ENCODE measurements around the gene SHB. TPM values are rescaled to one million over a fixed set of nuclear protein-coding genes. Genes with fewer than 3 reads are reported as not detected.

SHB gene
- total RNA-seq, 6 donors from 2014 or later: 29.3 to 51.2 (median 33.3) TPM

DNA sequence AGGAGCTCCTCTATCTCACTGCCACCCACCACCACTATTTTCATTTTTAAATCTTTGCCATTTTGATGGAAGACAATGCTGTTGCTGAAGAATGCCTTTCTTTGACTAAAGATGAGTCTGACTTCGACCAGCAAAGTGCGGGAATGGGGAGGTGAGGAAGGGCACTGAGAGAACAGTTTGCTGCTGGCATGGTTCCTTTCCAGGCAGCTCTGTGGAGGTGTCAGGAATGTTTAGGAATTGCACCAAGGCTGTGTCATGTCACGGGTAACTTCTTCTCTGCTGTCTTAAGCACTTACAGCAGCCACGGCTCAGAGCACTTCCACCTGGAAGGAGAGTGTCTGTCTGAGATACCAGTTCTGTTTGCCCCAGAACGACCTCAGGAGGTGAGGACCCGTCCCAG is 41.4 kb upstream of the SHB start:
- Histone ChIP-seq H3K36me3 (no peaks in the 10 kb centered on the region), H3K4me3 (no peak overlapping the region), H3K27me3 (no peaks in the 10 kb centered on the region), H3K4me1 (no peaks in the 10 kb centered on the region), H3K9me3 (no peaks in the 10 kb centered on the region), H3K27ac (no peak overlapping the region)
- TF ChIP-seq POLR2AphosphoS5 (IDR thresholded peaks at IDR 0.05) (no peak), POLR2A (IDR thresholded peaks at IDR 0.05) (no peak), EP300 (IDR thresholded peaks at IDR 0.05) (no peak)
- TF ChIP-seq, protein P1, sequence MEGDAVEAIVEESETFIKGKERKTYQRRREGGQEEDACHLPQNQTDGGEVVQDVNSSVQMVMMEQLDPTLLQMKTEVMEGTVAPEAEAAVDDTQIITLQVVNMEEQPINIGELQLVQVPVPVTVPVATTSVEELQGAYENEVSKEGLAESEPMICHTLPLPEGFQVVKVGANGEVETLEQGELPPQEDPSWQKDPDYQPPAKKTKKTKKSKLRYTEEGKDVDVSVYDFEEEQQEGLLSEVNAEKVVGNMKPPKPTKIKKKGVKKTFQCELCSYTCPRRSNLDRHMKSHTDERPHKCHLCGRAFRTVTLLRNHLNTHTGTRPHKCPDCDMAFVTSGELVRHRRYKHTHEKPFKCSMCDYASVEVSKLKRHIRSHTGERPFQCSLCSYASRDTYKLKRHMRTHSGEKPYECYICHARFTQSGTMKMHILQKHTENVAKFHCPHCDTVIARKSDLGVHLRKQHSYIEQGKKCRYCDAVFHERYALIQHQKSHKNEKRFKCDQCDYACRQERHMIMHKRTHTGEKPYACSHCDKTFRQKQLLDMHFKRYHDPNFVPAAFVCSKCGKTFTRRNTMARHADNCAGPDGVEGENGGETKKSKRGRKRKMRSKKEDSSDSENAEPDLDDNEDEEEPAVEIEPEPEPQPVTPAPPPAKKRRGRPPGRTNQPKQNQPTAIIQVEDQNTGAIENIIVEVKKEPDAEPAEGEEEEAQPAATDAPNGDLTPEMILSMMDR (IDR thresholded peaks at IDR 0.05): no peak
- DNase-seq: no peak
- ATAC-seq (ENCODE audit: low FRiP score in 2 of 2): no peak
- 72 to 73% methylated on average over 6 of the region's 6 CpGs for WGBS, 2 donors

DNA sequence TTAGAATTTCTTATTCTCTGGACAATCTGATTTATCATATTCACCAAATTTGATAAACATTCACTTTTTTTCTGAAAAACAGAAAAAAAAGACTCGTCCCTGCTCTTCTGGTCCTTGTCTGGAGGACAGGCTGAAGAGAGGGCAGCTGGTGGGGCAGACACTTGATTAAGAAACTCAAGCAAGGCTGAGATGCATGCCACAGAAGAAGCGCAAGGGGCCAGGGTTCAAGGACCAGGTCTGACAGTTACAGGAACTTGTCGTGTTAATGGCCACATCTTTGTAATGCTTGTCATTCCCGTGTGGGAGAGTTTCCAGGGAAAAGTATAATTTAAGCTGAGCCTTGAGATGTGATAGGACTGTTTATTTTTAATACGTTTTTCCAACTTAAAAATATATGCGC is 40.6 kb upstream of the SHB start:
- 60 to 67% methylated on average over 6 of the region's 6 CpGs for WGBS, 2 donors
- no peak overlapping the region for H3K27ac ChIP-seq
- H3K36me3 ChIP-seq: no peaks in the 10 kb centered on the region
- ATAC-seq (ENCODE audit: low FRiP score in 2 of 2) (no peak), DNase-seq (no peak)
- H3K4me3 ChIP-seq: no peak overlapping the region
- no peaks in the 10 kb centered on the region for H3K27me3 ChIP-seq
- no peaks in the 10 kb centered on the region for H3K4me1 ChIP-seq
- TF ChIP-seq POLR2AphosphoS5 (IDR thresholded peaks at IDR 0.05) (no peak), POLR2A (IDR thresholded peaks at IDR 0.05) (no peak), EP300 (IDR thresholded peaks at IDR 0.05) (no peak)
- TF ChIP-seq, protein P1 (IDR thresholded peaks at IDR 0.05): no peak
- no peaks in the 10 kb centered on the region for H3K9me3 ChIP-seq

DNA sequence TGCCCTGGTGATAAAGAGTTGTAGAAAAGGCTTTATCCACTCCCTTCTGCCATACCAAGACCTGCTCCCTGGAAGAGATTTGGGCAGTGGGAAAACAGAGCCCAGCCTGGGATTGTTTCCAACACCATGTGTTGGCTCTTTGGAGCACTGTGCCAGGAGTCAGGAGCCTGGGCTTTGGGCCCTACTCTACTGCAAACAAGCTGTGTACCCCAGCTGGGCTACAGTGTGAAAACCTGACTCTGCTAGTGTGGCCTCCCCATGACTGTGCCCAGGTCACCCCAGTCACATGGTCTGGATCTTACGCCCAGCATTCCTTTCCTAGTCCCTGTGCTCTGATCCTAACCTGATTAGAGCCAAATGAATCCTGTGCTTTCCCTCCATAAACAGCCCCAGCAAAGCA is 39.3 kb upstream of the SHB start:
- TF ChIP-seq POLR2AphosphoS5 (IDR thresholded peaks at IDR 0.05): no peak
- no peak for TF ChIP-seq POLR2A (IDR thresholded peaks at IDR 0.05)
- TF ChIP-seq, protein P1 (IDR thresholded peaks at IDR 0.05): no peak
- TF ChIP-seq EP300 (IDR thresholded peaks at IDR 0.05): no peak
- DNase-seq: no peak
- Histone ChIP-seq H3K27me3 (no peaks in the 10 kb centered on the region), H3K36me3 (no peaks in the 10 kb centered on the region), H3K4me3 (no peak overlapping the region), H3K4me1 (no peaks in the 10 kb centered on the region), H3K27ac (no peak overlapping the region), H3K9me3 (no peaks in the 10 kb centered on the region)
- 90 to 100% methylated on average over 1 of the region's 1 CpG for WGBS, 2 donors
- peak in 1 of 2 donors; percentile 19 for ATAC-seq (ENCODE audit: low FRiP score in 2 of 2)

DNA sequence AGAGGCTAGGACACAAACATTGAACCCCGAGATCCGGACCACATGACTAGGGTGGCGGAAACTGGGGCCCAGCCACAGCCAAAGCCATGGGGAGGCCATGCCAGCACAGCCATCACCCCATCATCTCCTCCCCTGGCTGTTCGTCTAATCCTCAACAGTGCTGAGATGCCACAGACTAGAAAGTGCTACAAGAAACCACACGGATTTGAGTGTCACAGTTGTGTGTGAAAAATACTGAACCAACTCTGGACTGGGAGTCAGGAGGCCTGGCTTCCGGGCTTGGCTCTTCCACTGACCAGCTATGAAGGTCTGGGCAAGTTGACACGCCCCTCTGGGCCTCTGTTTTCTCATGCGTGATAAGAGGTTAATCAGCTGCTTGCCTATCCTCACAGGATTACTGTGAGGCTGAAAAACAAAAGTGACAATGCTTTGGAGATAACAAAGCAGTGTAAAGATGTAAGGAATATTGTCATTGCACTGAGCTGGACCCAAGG is 38.8 kb upstream of the SHB start:
- Histone ChIP-seq H3K9me3 (no peaks in the 10 kb centered on the region), H3K4me3 (no peak overlapping the region), H3K36me3 (no peaks in the 10 kb centered on the region), H3K27me3 (no peaks in the 10 kb centered on the region), H3K27ac (no peak overlapping the region), H3K4me1 (no peaks in the 10 kb centered on the region)
- ATAC-seq (ENCODE audit: low FRiP score in 2 of 2) (no peak), DNase-seq (no peak)
- 91 to 92% methylated on average over 8 of the region's 8 CpGs for WGBS, 2 donors
- TF ChIP-seq POLR2AphosphoS5 (IDR thresholded peaks at IDR 0.05) (no peak), POLR2A (IDR thresholded peaks at IDR 0.05) (no peak), EP300 (IDR thresholded peaks at IDR 0.05) (no peak)
- TF ChIP-seq, protein P1 (IDR thresholded peaks at IDR 0.05): no peak

DNA sequence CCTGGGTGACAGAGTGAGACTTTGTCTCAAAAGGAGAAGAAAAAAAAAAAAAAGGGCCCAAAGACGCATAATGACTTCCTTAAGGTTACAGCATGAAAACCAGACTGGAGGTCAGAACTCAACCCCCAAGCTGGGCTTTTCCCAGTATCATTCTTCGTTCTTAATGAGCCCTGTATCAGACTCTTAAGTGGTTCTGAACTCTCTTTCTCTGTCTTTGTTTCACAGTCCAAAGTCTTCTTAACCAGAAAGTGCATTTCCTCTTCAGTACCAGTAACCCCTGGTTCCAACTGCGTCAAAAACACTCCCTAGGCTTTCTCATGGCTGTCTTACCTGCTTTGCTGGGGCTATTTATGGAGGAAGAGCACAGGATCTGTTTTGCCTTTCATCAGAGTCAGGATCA is 38.4 kb upstream of the SHB start:
- no peaks in the 10 kb centered on the region for H3K27me3 ChIP-seq
- DNase-seq: no peak
- H3K4me1 ChIP-seq: no peaks in the 10 kb centered on the region
- H3K4me3 ChIP-seq: no peak overlapping the region
- H3K9me3 ChIP-seq: no peaks in the 10 kb centered on the region
- H3K27ac ChIP-seq: no peak overlapping the region
- WGBS, 2 donors: 91 to 93% methylated on average over 3 of the region's 3 CpGs
- TF ChIP-seq, protein P1 (IDR thresholded peaks at IDR 0.05): no peak
- TF ChIP-seq EP300 (IDR thresholded peaks at IDR 0.05) (no peak), POLR2AphosphoS5 (IDR thresholded peaks at IDR 0.05) (no peak), POLR2A (IDR thresholded peaks at IDR 0.05) (no peak)
- H3K36me3 ChIP-seq: no peaks in the 10 kb centered on the region
- ATAC-seq (ENCODE audit: low FRiP score in 2 of 2): no peak
